SU-DHL-6 (cell line): ENCODE results near the gene CMTM8.

Experiments used
- CTCF ChIP-seq: fragments of 200-600 bp; sonication (generic); IDR thresholded peaks from one replicate; pipeline ENCODE4 v1.5.1; 2017; ENCODE audit warnings: antibody characterized with exemption, mild to moderate bottlenecking, low read length, moderate library complexity; ENCODE audit not compliant: insufficient read depth, poor library complexity, severe bottlenecking
- EZH2phosphoT487 ChIP-seq: fragments of 200-600 bp; sonication (generic), shearing (Covaris generic); conservative IDR thresholded peaks from 2 replicates; pipeline ENCODE4 v1.6.1; 2018; ENCODE audit warnings: mild to moderate bottlenecking, antibody characterized with exemption, low read length, moderate library complexity, mixed read lengths

- no peak for TF ChIP-seq CTCF
- no peak for TF ChIP-seq EZH2phosphoT487
Measured at GRCh38 chr3:32256206-32256605, 17.7 kb downstream of the CMTM8 start.
